Esophagus squamous epithelium (tissue), 5 donors: Measurements from ENCODE around the gene UMODL1. TPM values are rescaled to one million over a fixed set of nuclear protein-coding genes. Genes with fewer than 3 reads are reported as not detected.

Source experiments
- DNase-seq: peaks from one replicate; lab custom pipeline; 2025; lab: John Stamatoyannopoulos, UW
- H3K27ac ChIP-seq, 4 donors: fragments of 200-600 bp; sonication (generic); one replicate each; pipeline ENCODE4 v1.5.1; 2016 to 2019; ENCODE audit warnings: mild to moderate bottlenecking in 1 of 4
- H3K27me3 ChIP-seq, 4 donors: fragments of 200-600 bp; sonication (generic); 1 replicate in 3 of 4; 2 replicates in 1 of 4; pipeline versions ENCODE4 v1.5.1 to v1.6.0; 2017 to 2021; ENCODE audit warnings: antibody characterized with exemption in 1 of 4
- H3K36me3 ChIP-seq, 3 donors: fragments of 200-600 bp; sonication (generic); one replicate each; pipeline ENCODE4 v1.5.1; 2016 to 2019
- H3K4me1 ChIP-seq, 3 donors: fragments of 200-600 bp; sonication (generic); one replicate each; pipeline ENCODE4 v1.5.1; 2017 to 2019
- H3K4me3 ChIP-seq, 4 donors: fragments of 200-600 bp; sonication (generic); 1 replicate in 3 of 4; 2 replicates in 1 of 4; pipeline ENCODE4 v1.5.1; 2016 to 2019; ENCODE audit warnings: mild to moderate bottlenecking in 2 of 4, moderate library complexity in 1 of 4
- H3K9me3 ChIP-seq, 3 donors: fragments of 200-600 bp; sonication (generic); one replicate each; pipeline ENCODE4 v1.5.1; 2016 to 2019
- POLR2A ChIP-seq, 4 donors: fragments of 450-650 bp; IDR thresholded peaks; one replicate each; pipeline ENCODE4 v1.6.1; 2017; ENCODE audit warnings: antibody characterized with exemption in 4 of 4, mild to moderate bottlenecking in 4 of 4, moderate library complexity in 3 of 4
- WGBS, 2 donors: methylation state at CpG; one replicate each; pipeline ENCODE4 v1.1.5; 2018; 5-methylcytosine and 5-hydroxymethylcytosine counted together
- intact Hi-C: fragments of 100-400 bp; cut with DNase I; formaldehyde crosslinking; loops from one replicate; pipeline ENCODE4 v1.15.0; 2022
- total RNA-seq, 4 donors: library from RNA; depleted of rRNA; stranded (reverse); fragments of >200 nt; gene quantifications; one replicate each; pipeline ENCODE4 v1.1.0, GENCODE V29; 2016
- TF ChIP-seq, protein P1 (sequence below), 6 experiments: fragments of 450-650 bp in 4 of 6; fragments of 200-600 bp in 2 of 6; sonication (generic) in 2 of 6; IDR thresholded peaks; one replicate each; pipeline ENCODE4 v1.5.1; 2016 to 2019; ENCODE audit warnings: antibody characterized with exemption in 6 of 6, mild to moderate bottlenecking in 4 of 6, moderate library complexity in 4 of 6
- donor health status: DM: yes; HTN: yes; CAD: no.

The UMODL1 gene
- total RNA-seq, 4 donors from 2014 or later, result not detected

GRCh38 chr21:42160765-42161164 is 89.6 kb downstream of the UMODL1 start:
- intact Hi-C loops, result loop anchor here (5.0 kb wide), 1 partner anchor 97 kb away; no protein-coding TSS in a partner anchor
- Histone ChIP-seq H3K4me1 (peaks cover 0 to 9% (median 4%) of the 10 kb centered on the region in 3 donors), H3K4me3 (no peak overlapping the region), H3K27ac (no peak overlapping the region), H3K27me3 (peaks cover 0 to 47% (median 0%) of the 10 kb centered on the region in 4 donors), H3K36me3 (no peaks in the 10 kb centered on the region), H3K9me3 (no peaks in the 10 kb centered on the region)
- no peak for DNase-seq
- 86 to 91% methylated on average over 5 to 6 of the region's 9 CpGs for WGBS, 2 donors
- TF ChIP-seq, protein P1, sequence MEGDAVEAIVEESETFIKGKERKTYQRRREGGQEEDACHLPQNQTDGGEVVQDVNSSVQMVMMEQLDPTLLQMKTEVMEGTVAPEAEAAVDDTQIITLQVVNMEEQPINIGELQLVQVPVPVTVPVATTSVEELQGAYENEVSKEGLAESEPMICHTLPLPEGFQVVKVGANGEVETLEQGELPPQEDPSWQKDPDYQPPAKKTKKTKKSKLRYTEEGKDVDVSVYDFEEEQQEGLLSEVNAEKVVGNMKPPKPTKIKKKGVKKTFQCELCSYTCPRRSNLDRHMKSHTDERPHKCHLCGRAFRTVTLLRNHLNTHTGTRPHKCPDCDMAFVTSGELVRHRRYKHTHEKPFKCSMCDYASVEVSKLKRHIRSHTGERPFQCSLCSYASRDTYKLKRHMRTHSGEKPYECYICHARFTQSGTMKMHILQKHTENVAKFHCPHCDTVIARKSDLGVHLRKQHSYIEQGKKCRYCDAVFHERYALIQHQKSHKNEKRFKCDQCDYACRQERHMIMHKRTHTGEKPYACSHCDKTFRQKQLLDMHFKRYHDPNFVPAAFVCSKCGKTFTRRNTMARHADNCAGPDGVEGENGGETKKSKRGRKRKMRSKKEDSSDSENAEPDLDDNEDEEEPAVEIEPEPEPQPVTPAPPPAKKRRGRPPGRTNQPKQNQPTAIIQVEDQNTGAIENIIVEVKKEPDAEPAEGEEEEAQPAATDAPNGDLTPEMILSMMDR (IDR thresholded peaks at IDR 0.05), result no peak
- TF ChIP-seq POLR2A (IDR thresholded peaks at IDR 0.05), result no peak

- Histone ChIP-seq H3K27me3 (peaks cover 0 to 40% (median 0%) of the 10 kb centered on the region in 4 donors), H3K4me1 (peaks cover 0 to 9% (median 4%) of the 10 kb centered on the region in 3 donors), H3K27ac (no peak overlapping the region), H3K9me3 (no peaks in the 10 kb centered on the region), H3K36me3 (no peaks in the 10 kb centered on the region), H3K4me3 (no peak overlapping the region)
- intact Hi-C loops, result loop anchor here (5.0 kb wide), 1 partner anchor 96 kb away; no protein-coding TSS in a partner anchor
- no peak for DNase-seq
- no peak for TF ChIP-seq POLR2A (IDR thresholded peaks at IDR 0.05)
- TF ChIP-seq, protein P1 (IDR thresholded peaks at IDR 0.05), result no peak
- 75 to 85% methylated on average over 6 to 7 of the region's 7 CpGs for WGBS, 2 donors
These were observed 90.4 kb downstream of the UMODL1 start for GRCh38 chr21:42161401-42161955.

DNA sequence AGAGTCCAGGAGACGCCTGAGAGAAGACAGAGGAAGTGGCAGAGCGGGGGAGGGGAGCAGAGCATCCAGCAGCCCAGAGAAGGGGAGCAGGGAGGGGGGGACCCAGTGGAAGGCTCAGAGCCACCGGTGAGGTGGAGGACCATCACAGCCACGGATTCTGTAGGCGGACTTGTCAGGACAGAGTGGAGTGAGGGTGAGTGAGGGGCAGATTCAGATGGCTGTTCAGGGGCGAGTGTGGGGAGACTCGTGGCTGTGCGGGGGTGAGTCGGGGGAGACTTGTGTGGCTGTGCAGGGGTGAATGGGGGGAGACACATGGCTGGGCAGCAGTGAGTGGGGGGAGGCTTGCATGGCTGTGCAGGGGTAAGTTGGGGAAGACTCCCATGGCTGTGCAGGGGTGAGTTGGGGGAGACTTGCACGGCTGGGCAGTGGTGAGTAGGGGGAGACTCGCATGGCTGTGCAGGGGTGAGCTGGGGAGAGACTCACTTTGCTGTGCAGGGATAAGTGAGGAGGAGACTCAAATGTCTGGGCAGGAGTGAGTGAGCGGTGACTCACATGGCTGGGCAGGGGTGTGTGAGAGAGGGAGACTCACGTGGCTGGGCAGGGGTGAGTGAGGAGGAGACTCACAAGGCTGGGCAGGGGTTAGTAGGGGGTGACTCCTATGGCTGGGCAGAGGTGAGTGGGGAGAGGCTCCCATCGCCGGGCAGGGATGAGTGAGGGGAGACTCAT is 91.0 kb downstream of the UMODL1 start:
- no peak overlapping the region for H3K4me3 ChIP-seq
- DNase-seq, result no peak
- intact Hi-C loops, result loop anchor here (5.0 kb wide), 1 partner anchor 95 kb away; no protein-coding TSS in a partner anchor
- H3K27me3 ChIP-seq, result peaks cover 0 to 34% (median 0%) of the 10 kb centered on the region in 4 donors
- H3K9me3 ChIP-seq, result no peaks in the 10 kb centered on the region
- H3K36me3 ChIP-seq, result no peaks in the 10 kb centered on the region
- TF ChIP-seq, protein P1 (IDR thresholded peaks at IDR 0.05), result no peak
- no peak for TF ChIP-seq POLR2A (IDR thresholded peaks at IDR 0.05)
- WGBS, 2 donors, result 57 to 74% methylated on average over 9 to 15 of the region's 15 CpGs
- H3K4me1 ChIP-seq, result peaks cover 0 to 4% (median 0%) of the 10 kb centered on the region in 3 donors
- H3K27ac ChIP-seq, result no peak overlapping the region

- DNase-seq, result no peak
- Histone ChIP-seq H3K9me3 (no peaks in the 10 kb centered on the region), H3K27ac (no peak overlapping the region), H3K27me3 (peaks cover 0 to 25% (median 0%) of the 10 kb centered on the region in 4 donors), H3K4me1 (no peaks in the 10 kb centered on the region), H3K36me3 (no peaks in the 10 kb centered on the region), H3K4me3 (no peak overlapping the region)
- 50 to 65% methylated on average over 8 to 9 of the region's 9 CpGs for WGBS, 2 donors
- no peak for TF ChIP-seq POLR2A (IDR thresholded peaks at IDR 0.05)
- TF ChIP-seq, protein P1 (IDR thresholded peaks at IDR 0.05), result no peak
- intact Hi-C loops, result loop anchor here (5.0 kb wide), 1 partner anchor 94 kb away; no protein-coding TSS in a partner anchor
These were observed 91.9 kb downstream of the UMODL1 start for GRCh38 chr21:42162831-42163510.
